HL-60/S4 (cell line): ENCODE measurements around the gene CFAP97.
"Not testable (repeated sequence)": the region's sequence is repeated elsewhere in the genome, so short reads cannot be mapped to it uniquely, and the experiment has no call there.

Source experiments
- in situ Hi-C: fragments of 300-500 bp; cut with MboI; formaldehyde crosslinking; loops from 2 replicates; pipeline ENCODE4 v1.14.3; 2022; ENCODE audit warnings: low sequenced_read_pairs

The CFAP97 gene

DNA sequence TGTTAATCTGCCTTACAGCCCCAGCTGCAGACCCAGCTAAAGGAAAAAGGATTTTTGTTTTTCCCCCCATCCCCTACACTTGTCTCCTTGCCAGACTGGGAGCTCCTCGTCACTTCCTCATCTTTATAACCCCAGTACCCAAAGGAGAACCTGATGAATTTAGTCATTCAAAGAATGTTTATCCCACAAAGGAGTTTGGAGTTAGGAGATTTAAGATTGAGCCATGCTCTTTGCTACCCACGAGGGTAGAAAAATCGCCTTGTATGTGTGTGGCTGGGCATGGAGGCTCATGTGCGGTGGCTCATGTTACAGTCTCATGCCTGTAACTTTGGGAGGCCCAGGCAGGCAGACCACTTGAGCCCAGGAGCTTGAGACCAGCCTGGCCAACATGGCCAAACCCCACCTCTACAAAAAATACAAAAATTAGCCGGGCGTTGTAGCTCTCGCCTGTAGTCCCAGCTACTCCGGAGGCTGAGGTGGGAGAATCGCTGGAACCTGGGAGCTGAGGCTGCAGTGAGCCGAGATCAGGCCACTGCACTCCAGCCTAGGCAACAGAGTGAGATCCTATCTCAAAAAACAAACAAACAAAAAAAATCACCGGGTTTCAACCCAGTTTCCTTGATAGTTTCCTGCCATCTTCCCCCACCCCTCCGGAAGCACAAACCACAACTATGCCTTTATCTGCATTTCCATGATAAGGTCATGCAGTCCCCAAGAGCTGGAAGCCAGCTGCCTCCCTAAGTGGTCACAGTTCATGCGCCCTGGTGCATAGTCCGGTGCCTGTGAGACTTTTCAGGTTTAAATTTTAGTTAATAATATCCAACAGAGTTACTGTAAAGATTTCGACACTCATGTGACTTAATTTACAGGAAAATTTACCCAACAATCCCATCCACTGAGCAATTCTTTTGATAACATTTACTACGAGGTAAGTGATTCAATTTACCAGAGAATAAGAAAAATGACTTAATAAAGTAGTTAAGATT, 1.5 kb downstream of the CFAP97 start:
- in situ Hi-C loops: no loop called here

DNA sequence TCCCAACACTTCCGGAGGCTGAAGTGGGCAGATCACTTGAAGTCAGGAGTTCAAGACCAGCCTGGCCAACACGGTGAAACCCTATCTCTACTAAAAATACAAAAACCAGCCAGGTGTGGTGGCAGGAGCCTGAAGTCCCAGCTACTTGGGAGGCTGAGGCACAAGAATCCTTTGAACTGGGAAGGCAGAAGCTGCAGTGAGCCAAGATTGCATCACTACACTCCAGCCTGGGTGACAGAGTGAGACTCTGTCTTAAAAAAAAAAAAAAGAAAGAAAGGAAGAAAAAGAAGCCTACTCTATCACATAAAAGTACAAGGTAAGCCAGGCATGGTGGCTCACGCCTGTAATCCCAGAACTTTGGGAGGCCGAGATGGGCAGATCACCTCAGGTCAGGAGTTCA, 5.6 kb downstream of the CFAP97 start:
- in situ Hi-C loops: not testable (repeated sequence)

DNA sequence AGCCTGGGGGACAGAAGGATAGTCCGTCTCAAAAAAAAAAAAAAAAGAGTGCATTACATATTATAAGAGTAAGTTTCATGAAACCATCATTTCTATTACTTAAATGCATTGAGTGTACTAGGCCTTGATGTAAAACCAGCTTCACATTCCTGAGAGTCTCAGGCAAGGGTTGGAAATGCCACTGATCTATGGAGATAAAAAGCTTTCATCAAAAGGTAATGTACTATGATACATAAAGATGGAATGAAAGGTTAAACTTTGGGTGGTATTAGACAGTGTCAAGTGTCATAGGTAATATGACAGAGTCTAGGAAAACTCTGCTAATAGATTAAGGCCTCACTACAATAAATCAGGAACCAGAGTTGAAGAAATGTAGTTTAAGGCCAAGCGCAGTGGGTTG, 7.4 kb downstream of the CFAP97 start:
- in situ Hi-C loops: no loop called here

DNA sequence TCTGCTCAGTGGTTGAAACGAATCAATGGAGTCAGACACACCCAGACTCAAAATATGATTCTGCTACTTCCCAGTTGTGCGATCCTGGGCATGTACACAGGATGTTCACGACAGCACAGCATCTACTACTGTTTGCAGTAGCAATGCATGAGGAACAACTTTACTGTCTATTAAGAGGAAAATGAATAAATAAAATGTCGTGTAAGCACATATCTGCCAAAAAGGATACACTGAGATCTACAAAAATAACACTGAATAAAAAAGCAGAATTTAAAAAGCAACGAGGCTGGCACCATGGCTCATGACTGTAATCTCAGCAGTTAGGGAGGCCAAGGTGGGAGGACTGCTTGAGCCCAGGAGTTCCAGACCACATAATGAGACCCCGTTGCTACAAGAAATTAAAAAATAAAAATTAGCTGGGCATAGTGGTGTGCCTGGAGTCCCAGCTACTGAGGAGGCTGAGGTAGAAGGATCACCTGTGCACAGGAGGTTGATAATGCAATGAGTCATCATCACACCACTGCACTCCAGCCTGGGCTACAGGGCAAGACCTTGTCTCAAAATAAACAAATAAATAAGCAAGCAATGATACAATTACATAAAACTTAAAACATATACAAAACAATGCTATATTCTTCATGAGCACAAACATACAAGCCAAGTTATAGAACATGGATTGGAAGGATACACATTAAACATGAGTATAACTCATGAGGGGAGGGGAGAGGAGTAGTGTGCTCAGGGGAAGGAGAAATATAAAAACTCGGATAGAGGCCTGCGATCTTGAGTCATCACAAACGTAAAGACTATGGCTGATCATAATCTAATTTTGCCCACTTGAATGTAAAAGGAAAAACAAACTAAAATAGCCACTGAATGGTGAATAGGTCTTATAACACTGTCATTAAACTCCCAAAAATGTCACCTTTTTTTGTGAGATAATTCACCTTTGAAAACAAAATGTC, 8.6 kb downstream of the CFAP97 start:
- in situ Hi-C loops: no loop called here

DNA sequence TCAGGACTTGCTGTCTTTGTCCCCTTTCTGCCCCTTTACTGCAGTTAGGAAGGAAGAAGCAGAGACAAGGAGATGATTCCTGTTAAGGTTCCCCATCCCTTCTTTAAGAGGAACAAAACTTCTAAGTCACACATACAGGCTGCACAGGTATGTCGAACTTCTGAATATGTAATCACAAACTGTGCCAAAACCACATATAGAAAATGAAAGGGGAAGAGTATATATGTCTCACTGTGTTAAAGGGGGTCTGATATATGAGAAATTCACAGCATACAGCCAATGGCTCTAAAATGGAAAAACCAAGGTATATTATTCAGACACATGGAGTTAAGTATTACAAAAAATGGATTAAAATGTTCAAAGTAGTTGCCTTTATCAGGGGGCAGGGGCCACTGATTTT, 11.7 kb downstream of the CFAP97 start:
- in situ Hi-C loops: no loop called here

DNA sequence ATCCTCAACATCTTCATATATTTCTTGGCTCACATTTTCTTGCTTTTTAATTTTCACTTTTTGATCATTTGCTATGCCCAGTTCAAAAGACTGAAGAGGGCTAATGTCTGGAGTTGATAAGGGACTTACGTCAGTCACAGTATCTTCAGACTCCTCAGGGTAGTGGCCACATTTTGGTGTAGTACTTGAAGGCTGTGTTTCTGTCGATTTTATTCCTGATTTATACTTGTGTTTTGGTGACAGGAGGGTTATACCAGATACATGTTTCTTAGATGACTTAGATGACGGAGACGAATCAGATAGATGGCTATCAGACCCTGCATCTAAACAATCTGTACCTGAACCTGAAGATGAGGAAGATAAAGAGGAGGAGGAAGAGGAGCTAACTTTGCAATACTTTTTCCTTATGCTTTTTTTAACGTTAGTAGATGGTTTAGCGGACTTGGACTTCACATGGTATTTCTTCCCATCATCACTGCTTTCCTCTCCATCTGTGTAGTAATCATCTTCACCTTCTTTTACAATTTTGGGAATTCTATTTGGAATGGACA, 13.4 kb downstream of the CFAP97 start:
- in situ Hi-C loops: no loop called here

DNA sequence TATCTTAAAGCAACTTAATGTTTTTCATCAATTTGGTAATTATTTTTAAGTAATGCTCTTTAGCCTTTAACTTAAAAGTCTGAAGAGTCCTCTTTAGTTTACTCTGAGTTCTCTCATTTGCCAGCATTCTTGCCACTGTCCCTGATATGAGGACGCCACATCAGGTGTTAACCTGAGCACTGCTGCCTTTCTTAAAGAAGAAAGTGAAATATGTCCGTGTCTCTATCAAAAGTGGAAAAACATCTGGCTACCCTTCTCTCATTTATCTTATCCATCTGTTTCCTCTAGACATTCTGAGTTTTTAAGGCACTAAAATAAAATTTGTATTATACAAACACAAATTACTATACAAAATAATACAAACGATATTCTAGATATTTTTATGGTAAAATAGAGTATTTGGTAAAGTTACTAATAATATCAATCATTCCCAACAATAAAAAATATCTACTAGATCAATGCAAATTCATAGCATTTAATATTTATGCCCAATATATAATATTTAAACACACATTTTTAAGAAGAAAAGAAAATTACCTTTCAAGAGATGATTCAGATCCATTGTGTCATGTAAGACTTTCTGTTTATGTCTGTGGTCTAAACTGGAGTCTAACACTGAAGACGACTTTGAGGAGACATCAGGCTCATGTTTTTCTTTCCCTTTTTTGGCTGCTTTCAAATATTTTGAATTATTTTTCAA, 14.0 kb downstream of the CFAP97 start:
- in situ Hi-C loops: no loop called here

DNA sequence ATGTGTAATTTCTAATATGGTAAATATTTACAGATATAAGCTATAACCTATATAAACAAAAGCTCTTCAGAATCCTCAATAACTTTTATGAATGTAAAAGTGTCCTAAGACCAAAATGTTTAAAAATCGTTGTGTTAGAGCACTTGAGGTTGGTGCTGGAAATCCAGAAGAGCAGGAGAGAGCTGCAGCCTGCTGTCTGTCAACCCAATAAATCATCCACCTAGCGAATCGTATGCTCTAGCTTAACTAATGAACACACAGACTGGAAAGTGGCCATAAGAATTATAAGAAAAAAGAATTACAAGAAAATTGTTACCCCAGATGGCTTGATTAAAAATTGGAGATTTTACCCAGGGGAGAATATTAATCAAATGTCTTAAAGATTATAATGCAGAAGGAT, 17.0 kb downstream of the CFAP97 start:
- in situ Hi-C loops: no loop called here

DNA sequence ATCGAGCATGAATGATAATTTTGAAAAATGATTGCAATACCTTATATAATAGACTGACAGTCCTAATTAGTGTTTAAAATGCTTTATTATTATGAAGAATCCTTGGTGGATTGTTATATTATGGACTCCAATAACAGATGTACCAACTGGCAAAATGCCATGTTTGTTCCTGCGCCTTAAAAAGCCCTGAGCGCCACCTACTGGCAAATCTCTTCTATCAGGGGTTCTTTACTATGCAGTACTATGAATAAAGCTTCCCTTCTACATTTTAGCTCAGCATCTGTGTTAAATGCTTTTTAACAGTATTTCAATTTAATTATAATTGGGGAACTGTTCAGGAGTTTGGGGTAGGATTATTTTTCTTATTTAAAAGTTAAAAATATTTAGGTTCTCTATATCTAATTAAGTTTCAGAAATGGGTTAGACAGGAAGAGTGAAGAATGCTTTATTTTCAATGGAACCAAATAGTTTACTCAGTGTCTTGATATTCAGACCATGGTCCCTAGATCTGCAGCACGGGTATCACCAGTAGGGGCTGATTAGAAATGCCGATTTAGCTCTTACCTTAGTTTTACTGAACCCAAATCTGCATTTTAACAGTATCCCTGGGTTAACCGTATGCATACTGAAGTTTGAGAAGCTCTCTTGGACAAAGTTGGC, 20.0 kb downstream of the CFAP97 start:
- in situ Hi-C loops: no loop called here

DNA sequence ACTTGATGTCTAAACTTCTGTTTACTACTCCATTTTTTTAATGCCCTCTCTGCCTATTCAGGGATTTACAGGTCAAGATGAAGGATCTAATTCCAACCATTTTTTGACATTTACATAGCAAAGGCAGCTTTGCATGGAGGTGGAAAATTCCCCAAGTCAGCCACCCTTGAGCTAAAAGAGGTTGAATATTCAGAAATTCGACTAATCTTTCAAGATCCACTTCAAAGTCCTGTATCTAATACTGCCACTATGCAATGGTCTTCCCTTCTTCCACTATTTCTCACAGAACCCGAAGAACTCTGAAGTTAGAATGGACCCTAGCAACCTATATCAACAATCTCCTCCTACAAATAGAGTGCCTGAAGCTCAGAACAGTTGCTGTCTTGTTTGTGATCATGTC, 21.6 kb downstream of the CFAP97 start:
- in situ Hi-C loops: no loop called here

DNA sequence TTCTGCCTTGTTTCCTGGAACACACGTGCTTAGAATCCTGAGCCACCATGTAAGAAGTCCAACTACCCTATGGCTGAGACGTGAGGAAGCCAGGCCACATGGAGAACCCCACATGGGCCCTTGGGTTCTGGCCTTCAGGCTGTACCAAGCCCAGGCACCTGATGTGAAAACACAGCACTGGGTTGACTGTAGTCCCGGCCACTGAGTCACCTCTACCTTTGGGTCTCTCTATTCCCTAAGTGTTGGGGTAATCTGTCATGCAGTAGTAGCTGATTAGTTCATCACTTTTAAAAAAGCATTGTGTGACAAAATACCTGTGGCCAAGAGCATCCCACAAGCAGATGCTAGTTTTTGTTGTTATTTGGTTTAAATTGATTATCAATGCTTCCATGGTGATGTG, 24.3 kb downstream of the CFAP97 start:
- in situ Hi-C loops: no loop called here

DNA sequence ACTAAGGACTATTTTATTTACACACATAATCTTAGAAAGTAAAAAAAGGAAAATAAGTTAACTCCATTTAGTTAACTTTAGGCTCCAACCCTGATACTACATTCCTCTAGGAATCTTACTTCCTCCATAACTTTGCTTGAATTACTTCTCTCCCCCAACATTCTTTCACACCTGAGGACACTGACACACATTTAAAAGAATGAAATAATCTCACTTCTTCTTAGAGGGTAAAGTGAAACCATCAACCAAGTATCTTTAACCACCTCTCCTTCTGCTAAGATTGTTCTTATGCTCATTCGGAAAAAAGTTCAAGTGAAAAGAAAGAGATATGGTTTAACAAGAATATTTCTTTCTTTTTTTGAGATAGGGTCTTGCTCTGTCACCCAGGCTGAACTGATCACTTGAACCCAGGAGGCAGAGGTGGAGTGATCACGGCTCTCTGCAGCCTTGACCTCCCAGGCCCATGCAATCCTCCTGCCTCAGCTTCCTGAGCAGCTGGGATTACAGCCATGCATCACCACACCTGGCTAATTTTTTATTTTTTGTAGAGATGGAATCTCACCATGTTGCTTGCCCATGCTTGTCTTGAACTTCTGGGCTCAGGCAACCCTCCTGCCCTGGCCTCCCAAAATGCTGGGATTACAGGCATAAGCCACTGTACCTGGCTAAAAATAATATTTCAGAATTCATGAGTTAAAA, 32.3 kb downstream of the CFAP97 start:
- in situ Hi-C loops: loop anchor here (25.0 kb wide), 1 partner anchor 866 kb away; no protein-coding TSS in a partner anchor

DNA sequence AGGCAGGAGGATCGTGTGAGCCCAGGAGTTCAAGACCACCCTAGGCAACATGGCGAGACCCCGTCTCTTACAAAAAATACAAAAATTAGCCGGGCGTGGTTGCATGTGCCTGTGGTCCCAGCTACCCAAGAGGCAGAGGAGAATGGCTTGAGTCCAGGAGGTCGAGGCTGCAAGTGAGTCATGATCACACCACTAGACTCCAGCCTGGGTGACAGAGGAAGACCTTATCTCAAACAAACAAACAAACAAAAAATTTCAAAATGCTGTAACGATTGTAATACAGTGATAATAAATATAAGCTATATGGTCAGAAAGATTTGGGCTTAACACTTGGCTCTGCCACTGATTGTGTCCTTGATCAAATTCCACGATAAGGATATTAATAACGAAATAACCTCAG, 36.6 kb downstream of the CFAP97 start:
- in situ Hi-C loops: loop anchor here (25.0 kb wide), 1 partner anchor 870 kb away; no protein-coding TSS in a partner anchor

DNA sequence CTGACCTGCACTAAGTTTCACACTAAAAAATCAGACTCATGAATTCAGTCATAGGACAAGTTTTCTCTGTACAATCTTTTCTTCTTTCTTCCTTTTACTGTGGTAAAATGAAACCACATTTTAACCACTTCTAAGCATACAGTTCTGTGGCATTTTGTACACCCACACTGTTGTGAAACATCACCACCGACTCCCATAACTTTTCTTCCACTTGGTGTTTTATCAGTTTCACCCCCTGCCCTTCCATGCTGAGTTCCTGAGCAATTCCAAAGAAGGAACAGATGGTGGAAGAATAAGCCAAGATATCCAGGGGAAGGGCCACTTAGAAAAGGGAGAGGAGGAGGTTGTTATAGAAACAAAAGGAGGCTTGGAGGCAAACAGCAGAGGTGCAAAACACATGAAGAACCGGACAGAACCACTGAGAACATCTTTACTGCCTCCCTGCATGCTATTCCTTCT, 38.2 kb downstream of the CFAP97 start:
- in situ Hi-C loops: loop anchor here (25.0 kb wide), 1 partner anchor 872 kb away; no protein-coding TSS in a partner anchor

DNA sequence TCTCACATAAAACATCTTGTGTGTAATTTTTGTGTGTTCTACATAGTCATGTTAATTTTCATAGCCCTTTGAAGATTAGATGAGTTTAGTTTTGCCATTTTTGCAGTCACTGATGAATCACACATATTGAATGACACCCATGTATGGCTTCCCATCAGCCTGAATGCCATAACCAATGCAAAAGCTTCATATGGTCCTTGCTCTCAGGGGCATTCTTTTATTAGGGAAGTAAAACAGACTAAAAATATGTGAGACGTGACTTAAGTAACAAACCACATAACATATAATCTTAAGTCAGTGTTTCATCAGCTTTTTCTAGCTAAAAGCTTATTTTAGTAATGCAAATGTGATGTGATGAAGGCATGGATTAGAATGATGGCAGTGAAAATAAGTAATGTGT, 52.5 kb downstream of the CFAP97 start:
- in situ Hi-C loops: loop anchor here (25.0 kb wide), 1 partner anchor 886 kb away; no protein-coding TSS in a partner anchor

DNA sequence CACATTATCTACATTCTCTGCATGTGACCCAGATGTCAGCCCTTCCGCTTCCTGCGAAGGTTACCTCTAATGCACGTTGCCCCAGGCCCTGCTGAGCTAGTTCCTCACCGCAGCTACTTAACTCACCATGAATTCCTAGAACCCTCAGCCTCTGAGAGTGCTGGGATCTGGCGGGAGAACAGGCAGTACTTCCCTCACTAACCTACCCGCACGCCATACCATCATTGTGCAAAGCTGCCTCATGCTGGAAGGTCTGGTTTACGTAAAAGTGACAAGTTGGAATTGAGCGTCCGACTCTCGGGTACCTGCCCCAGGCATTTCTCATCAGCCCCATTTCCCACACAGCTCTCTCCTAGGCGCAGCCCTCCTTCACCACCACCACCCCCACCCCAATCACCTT, 54.4 kb downstream of the CFAP97 start:
- in situ Hi-C loops: no loop called here

DNA sequence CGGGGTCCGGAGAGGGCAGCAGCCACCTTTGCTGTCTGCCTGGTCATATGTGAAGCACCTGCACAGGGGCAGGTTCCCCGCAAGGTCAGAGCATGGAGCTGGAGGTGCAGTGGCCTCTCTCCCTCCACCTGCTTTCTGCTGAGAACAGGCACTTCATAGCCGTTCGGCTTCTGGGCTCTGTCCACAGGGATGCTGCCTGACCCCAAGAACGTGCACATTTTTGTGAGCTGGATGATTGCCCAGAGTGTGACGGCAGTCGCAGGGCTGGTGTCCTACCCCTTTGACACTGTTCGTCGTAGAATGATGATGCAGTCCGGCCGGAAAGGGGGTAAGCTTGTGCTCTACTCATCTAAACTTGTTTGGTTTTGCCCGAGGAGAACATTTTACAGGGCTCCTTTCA, 58.2 kb downstream of the CFAP97 start:
- in situ Hi-C loops: no loop called here

DNA sequence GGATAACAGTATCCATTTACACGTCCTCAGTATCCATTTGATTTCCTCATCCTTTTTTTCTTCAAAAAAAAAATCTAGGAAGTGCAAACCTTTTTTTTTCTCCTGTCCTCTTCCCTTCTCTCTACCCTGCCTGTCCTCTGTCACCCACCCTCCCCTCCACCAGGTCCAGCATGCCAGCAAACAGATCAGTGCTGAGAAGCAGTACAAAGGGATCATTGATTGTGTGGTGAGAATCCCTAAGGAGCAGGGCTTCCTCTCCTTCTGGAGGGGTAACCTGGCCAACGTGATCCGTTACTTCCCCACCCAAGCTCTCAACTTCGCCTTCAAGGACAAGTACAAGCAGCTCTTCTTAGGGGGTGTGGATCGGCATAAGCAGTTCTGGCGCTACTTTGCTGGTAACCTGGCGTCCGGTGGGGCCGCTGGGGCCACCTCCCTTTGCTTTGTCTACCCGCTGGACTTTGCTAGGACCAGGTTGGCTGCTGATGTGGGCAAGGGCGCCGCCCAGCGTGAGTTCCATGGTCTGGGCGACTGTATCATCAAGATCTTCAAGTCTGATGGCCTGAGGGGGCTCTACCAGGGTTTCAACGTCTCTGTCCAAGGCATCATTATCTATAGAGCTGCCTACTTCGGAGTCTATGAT, 59.1 kb downstream of the CFAP97 start:
- in situ Hi-C loops: no loop called here

DNA sequence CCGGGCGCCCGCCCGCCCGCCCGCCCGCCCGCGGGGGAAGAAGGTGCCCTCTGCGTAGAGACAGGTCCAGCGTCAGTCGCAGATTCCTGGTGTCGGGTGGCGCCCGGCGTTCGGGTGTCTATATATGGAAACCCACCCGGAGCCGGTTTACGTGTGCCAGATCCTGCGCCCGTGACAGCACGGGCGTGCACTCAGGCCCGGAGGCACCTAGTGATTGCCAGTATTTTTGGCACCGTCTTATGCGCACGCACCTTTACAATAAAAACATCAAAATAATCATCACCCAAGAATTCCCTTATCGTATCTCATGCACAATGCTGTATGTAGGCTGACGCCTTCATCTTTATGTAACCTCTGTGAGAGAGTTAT, 60.2 kb downstream of the CFAP97 start:
- in situ Hi-C loops: no loop called here
